ENCODE results near the gene CTIF.

GRCh38 chr18:48708807-48709206, 170.0 kb downstream of the CTIF start:
- TF ChIP-seq EZH2 (IDR thresholded peaks at IDR 0.05) (no peak), POLR2AphosphoS5 (IDR thresholded peaks at IDR 0.05; ENCODE audit: borderline replicate concordance, low read depth, low read length) (no peak), FOXP2 (optimal IDR thresholded peaks at IDR 0.05; ENCODE audit: control extremely low read depth, extremely low read length, insufficient read depth) (no peak)
